Measurements from ENCODE around the gene TDRD6.

- TF ChIP-seq CTCF (IDR thresholded peaks at IDR 0.05) (no peak), POLR2A (IDR thresholded peaks at IDR 0.05) (no peak)
These were observed 59.0 kb downstream of the TDRD6 start, which contains the start of gene ANKRD66 for GRCh38 chr6:46746696-46747095.

Measured in testis (tissue), 2 donors.